Central memory CD4-positive, alpha-beta T cell (primary cell): Measurements from ENCODE around the gene CCDC88A.
A peak's percentile ranks its signal among the peaks of the same experiment; 100 is the strongest.
"Not testable (repeated sequence)": the region's sequence is repeated elsewhere in the genome, so short reads cannot be mapped to it uniquely, and the experiment has no call there.

Experiments used
- DNase-seq: peaks from one replicate; pipeline ENCODE4 v3.0.0; 2022
- total RNA-seq, 3 experiments: gene quantifications; one replicate each; lab custom pipeline; 2026; lab: John Stamatoyannopoulos, UW

Gene CCDC88A
- total RNA-seq: 15.1 to 30.1 (median 30.1) reads per million in 3 experiments

- DNase-seq: peak; percentile 84
Observed at GRCh38 chr2:55419679-55420438, at the start of gene CCDC88A. Gene CCDC88A (minus strand): TSS chr2:55419856. CDS start chr2:55419079, 777 bp downstream.

GRCh38 chr2:55461679-55462078, 42.0 kb upstream of the CCDC88A start:
- no peak for DNase-seq

- DNase-seq: no peak
Observed at GRCh38 chr2:55460562-55460961, 40.9 kb upstream of the CCDC88A start.

GRCh38 chr2:55459714-55460274, 40.1 kb upstream of the CCDC88A start:
- no peak for DNase-seq

- DNase-seq: no peak
Observed at GRCh38 chr2:55459279-55459678, 39.6 kb upstream of the CCDC88A start.

GRCh38 chr2:55454121-55454520, 34.5 kb upstream of the CCDC88A start:
- DNase-seq: no peak

- no peak for DNase-seq
Observed at GRCh38 chr2:55452879-55453278, 33.2 kb upstream of the CCDC88A start.

GRCh38 chr2:55451699-55452098, 32.0 kb upstream of the CCDC88A start:
- DNase-seq: no peak

GRCh38 chr2:55450014-55450413, 30.4 kb upstream of the CCDC88A start:
- not testable (repeated sequence) for DNase-seq

GRCh38 chr2:55442045-55442760, 22.5 kb upstream of the CCDC88A start:
- not testable (repeated sequence) for DNase-seq

GRCh38 chr2:55441280-55441892, 21.7 kb upstream of the CCDC88A start:
- DNase-seq: no peak

GRCh38 chr2:55439101-55439397, 19.4 kb upstream of the CCDC88A start:
- DNase-seq: no peak

- DNase-seq: no peak
Observed at GRCh38 chr2:55438391-55439100, 18.9 kb upstream of the CCDC88A start.

- DNase-seq: no peak
Observed at GRCh38 chr2:55437515-55438390, 18.1 kb upstream of the CCDC88A start.

GRCh38 chr2:55431982-55432627, 12.4 kb upstream of the CCDC88A start:
- peak; percentile 11 for DNase-seq

GRCh38 chr2:55430211-55430975, 10.7 kb upstream of the CCDC88A start:
- no peak for DNase-seq

GRCh38 chr2:55428258-55428657, 8.6 kb upstream of the CCDC88A start:
- DNase-seq: no peak

GRCh38 chr2:55425431-55425831, 5.8 kb upstream of the CCDC88A start:
- no peak for DNase-seq

- DNase-seq: no peak
Observed at GRCh38 chr2:55422876-55423665, 3.4 kb upstream of the CCDC88A start.

- DNase-seq: no peak
Observed at GRCh38 chr2:55421326-55421725, 1.7 kb upstream of the CCDC88A start.
